ENCODE measurements around the gene DSPP. TPM values are rescaled to one million over a fixed set of nuclear protein-coding genes. Genes with fewer than 3 reads are reported as not detected.

The DSPP gene
- total RNA-seq, 1 experiment from 2014 or later = not detected

- in situ Hi-C loops (cut with HindIII; ENCODE audit: low pct_unique_long_range_greater_than_20kb, low sequenced_read_pairs) (no loop called here), intact Hi-C loops (cut with micrococcal nuclease; ENCODE audit: unreplicated experiment) (no loop called here)
- ATAC-seq (no peak), DNase-seq (ENCODE audit: low read depth, low spot score) (no peak)
- ChIA-PET POLR2A (no interaction called here), CTCF (no interaction called here)
- BruUV-seq (replicated peaks) = no TSS peak
- H3K27ac ChIP-seq (ENCODE audit: low read length) = no peak overlapping the region
- H3K4me1 ChIP-seq (ENCODE audit: control insufficient read depth, insufficient read depth, low read length) = no peaks in the 10 kb centered on the region
- no peaks in the 10 kb centered on the region for H3K27me3 ChIP-seq (ENCODE audit: control insufficient read depth, insufficient read depth, low read length)
- H3K9me3 ChIP-seq (ENCODE audit: control insufficient read depth, insufficient read depth, low read depth, low read length) = no peaks in the 10 kb centered on the region
- TF ChIP-seq, protein P1, sequence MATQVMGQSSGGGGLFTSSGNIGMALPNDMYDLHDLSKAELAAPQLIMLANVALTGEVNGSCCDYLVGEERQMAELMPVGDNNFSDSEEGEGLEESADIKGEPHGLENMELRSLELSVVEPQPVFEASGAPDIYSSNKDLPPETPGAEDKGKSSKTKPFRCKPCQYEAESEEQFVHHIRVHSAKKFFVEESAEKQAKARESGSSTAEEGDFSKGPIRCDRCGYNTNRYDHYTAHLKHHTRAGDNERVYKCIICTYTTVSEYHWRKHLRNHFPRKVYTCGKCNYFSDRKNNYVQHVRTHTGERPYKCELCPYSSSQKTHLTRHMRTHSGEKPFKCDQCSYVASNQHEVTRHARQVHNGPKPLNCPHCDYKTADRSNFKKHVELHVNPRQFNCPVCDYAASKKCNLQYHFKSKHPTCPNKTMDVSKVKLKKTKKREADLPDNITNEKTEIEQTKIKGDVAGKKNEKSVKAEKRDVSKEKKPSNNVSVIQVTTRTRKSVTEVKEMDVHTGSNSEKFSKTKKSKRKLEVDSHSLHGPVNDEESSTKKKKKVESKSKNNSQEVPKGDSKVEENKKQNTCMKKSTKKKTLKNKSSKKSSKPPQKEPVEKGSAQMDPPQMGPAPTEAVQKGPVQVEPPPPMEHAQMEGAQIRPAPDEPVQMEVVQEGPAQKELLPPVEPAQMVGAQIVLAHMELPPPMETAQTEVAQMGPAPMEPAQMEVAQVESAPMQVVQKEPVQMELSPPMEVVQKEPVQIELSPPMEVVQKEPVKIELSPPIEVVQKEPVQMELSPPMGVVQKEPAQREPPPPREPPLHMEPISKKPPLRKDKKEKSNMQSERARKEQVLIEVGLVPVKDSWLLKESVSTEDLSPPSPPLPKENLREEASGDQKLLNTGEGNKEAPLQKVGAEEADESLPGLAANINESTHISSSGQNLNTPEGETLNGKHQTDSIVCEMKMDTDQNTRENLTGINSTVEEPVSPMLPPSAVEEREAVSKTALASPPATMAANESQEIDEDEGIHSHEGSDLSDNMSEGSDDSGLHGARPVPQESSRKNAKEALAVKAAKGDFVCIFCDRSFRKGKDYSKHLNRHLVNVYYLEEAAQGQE (IDR thresholded peaks at IDR 0.05; ENCODE audit: insufficient read depth in 1 of 2, low read depth in 2 of 2, low read length in 1 of 2) = no peak
- no peak for TF ChIP-seq TCF7L2 (IDR thresholded peaks at IDR 0.05; ENCODE audit: low read depth, low read length)
- no peak for TF ChIP-seq CTCF (IDR thresholded peaks at IDR 0.05)
- no peak for TF ChIP-seq SIN3A (IDR thresholded peaks at IDR 0.05; ENCODE audit: borderline replicate concordance, insufficient read depth, low read depth, low read length)
- no peak for TF ChIP-seq POLR2AphosphoS5 (IDR thresholded peaks at IDR 0.05; ENCODE audit: low read depth, low read length)
- no peaks in the 10 kb centered on the region for H3K36me3 ChIP-seq (ENCODE audit: control insufficient read depth, insufficient read depth, low read length)
- H3K4me3 ChIP-seq (ENCODE audit: low read depth in 2 of 2, low read length in 2 of 2) = no peak overlapping the region
These were observed 54.5 kb downstream of the DSPP start for GRCh38 chr4:87662871-87663270.

Other genes starting within 250 kb of the DSPP start
- gene HSD17B11, start 217.3 kb upstream of the DSPP start, total RNA-seq (2021; ENCODE audit: unreplicated experiment) = 34.9 TPM
- gene NUDT9, start 186.0 kb upstream of the DSPP start, total RNA-seq (2021; ENCODE audit: unreplicated experiment) = 21.7 TPM
- 0.57 TPM for gene SPARCL1, start 79.2 kb upstream of the DSPP start, total RNA-seq (2021; ENCODE audit: unreplicated experiment)
- not detected for gene DMP1, start 41.8 kb downstream of the DSPP start, total RNA-seq (2021; ENCODE audit: unreplicated experiment)
- not detected for gene IBSP, start 191.0 kb downstream of the DSPP start, total RNA-seq (2021; ENCODE audit: unreplicated experiment)
- gene MEPE, start 224.4 kb downstream of the DSPP start, total RNA-seq (2021; ENCODE audit: unreplicated experiment) = not detected